ENCODE measurements around the gene ALG6.

DNA sequence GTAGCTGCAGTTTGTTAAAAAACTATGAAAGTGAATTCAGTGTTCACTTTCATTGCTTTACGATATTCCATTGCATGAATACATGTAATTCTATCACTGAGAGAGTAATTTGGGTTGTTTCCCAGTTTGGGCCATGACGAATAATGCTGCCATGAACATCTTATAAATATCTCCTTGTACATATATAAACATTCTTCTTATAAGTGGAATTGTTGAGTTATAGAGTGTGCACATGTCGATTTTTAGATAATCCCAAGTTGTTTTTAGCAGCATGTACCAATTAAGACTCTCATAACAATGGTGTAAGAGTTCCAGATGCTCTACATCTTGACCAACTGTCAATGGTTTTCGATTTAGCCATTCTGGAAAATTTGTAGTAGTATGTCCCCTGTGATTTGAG lies 40.9 kb downstream of the ALG6 start:
- TF ChIP-seq, protein P1, sequence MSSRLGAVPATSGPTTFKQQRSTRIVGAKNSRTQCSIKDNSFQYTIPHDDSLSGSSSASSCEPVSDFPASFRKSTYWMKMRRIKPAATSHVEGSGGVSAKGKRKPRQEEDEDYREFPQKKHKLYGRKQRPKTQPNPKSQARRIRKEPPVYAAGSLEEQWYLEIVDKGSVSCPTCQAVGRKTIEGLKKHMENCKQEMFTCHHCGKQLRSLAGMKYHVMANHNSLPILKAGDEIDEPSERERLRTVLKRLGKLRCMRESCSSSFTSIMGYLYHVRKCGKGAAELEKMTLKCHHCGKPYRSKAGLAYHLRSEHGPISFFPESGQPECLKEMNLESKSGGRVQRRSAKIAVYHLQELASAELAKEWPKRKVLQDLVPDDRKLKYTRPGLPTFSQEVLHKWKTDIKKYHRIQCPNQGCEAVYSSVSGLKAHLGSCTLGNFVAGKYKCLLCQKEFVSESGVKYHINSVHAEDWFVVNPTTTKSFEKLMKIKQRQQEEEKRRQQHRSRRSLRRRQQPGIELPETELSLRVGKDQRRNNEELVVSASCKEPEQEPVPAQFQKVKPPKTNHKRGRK (CRISPR knock-in tag; IDR thresholded peaks at IDR 0.05) = no peak
- TF ChIP-seq, protein P2, sequence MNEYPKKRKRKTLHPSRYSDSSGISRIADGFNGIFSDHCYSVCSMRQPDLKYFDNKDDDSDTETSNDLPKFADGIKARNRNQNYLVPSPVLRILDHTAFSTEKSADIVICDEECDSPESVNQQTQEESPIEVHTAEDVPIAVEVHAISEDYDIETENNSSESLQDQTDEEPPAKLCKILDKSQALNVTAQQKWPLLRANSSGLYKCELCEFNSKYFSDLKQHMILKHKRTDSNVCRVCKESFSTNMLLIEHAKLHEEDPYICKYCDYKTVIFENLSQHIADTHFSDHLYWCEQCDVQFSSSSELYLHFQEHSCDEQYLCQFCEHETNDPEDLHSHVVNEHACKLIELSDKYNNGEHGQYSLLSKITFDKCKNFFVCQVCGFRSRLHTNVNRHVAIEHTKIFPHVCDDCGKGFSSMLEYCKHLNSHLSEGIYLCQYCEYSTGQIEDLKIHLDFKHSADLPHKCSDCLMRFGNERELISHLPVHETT (CRISPR knock-in tag; conservative IDR thresholded peaks at IDR 0.05) = no peak
- no peak for TF ChIP-seq REPIN1 (CRISPR knock-in tag; IDR thresholded peaks at IDR 0.05; ENCODE audit: borderline replicate concordance, low read depth)
- TF ChIP-seq SIX1 (CRISPR knock-in tag; IDR thresholded peaks at IDR 0.05; ENCODE audit: borderline replicate concordance) = no peak
- no peak for TF ChIP-seq JUN (CRISPR knock-in tag; IDR thresholded peaks at IDR 0.05)
- no peak for TF ChIP-seq FOSL1 (CRISPR knock-in tag; IDR thresholded peaks at IDR 0.05; ENCODE audit: borderline replicate concordance)
- no peak for TF ChIP-seq ADNP (CRISPR knock-in tag; IDR thresholded peaks at IDR 0.05)
